Measurements from ENCODE around the gene SLC11A2. TPM values are rescaled to one million over a fixed set of nuclear protein-coding genes. Genes with fewer than 3 reads are reported as not detected.
A peak's percentile ranks its signal among the peaks of the same experiment; 100 is the strongest.

SLC11A2 gene
- 76.7 and 78.5 TPM in 2 replicates for total RNA-seq

GRCh38 chr12:51025836-51026638 lies at the start of gene SLC11A2:
Gene SLC11A2, minus strand, starts transcription at chr12:51026384. Its CDS starts 15,656 bp downstream, at chr12:51010728.
- peak; percentile 86 for DNase-seq (ENCODE audit: low read depth)

DNA sequence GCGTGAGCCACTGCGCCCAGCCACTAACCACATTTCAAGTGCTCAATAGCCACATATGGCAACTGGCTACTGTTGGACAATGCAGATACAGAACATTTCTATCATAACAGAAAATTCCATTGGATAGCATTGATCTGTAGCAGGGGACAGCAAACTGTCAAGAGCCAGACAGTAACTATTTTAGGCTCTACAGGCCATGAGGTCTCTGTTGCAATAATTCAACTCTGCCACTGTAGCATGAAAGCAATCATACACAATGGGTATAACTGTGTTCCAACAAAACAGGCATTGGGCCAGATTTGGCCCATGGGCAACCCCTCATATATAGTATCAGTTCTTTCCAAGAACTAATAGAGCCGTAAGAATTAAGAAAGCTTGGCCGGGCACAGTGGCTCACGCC lies 49.2 kb upstream of the SLC11A2 start:
- DNase-seq (ENCODE audit: low read depth), result no peak

GRCh38 chr12:51071663-51072062 lies 45.5 kb upstream of the SLC11A2 start:
- DNase-seq (ENCODE audit: low read depth), result no peak

DNA sequence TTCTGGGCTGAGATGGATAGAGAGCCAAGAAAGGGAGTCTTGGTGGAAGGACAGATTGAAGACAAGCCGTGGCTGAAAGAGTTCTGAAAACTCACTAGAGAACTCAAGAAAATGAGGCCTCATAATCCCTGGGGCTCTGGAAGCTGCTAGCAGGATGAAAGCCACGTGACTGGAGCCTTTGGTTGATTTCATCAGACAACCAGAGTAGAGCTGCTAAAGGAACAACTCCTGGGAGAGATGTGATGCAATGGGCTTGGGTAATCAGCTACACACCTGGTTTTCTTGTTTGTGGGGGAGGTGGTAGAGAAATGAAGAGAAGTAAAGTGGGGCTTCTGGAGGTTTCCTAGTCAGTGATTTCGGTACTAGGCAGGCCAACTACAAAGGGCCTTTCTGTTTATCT lies 43.8 kb upstream of the SLC11A2 start:
- DNase-seq (ENCODE audit: low read depth), result peak; percentile 76

DNA sequence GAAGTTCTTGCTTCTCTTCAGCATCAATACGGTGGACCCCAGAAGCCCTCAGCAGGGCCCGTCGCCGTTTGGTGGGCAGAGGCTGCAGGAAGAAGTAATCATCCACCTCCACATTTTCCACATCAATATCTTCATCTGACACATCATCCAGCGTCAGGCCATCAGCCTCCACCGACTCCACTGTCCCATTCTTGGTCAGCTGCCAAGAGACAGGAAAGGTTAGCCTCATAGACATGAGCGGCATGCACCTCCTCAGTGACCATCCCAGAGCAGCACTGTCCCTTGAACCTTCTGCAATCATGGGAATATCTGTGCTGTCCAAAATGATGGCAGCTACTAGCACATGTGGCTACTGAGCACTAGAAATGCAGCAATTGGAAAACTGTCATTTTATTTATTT lies 41.6 kb upstream of the SLC11A2 start:
- DNase-seq (ENCODE audit: low read depth), result no peak

DNA sequence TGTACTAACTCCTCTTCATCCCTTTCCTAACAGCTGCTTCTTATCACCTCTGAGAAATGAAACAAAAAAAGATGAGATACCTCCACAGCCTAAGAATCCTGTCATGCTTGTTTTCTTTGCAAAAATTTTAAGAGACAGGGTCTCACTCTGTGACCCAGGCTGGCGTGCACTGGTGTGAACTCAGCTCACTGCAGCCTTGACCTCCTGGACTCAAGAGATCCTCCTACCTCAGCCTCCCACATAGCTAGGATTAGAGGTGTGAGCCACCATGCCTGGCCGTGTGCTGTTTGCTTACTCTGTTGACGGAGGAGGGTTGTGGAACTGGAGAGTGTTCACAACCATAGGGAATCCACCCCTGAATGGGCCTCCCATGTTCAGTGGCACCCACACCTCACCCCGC lies 41.0 kb upstream of the SLC11A2 start:
- no peak for DNase-seq (ENCODE audit: low read depth)

DNA sequence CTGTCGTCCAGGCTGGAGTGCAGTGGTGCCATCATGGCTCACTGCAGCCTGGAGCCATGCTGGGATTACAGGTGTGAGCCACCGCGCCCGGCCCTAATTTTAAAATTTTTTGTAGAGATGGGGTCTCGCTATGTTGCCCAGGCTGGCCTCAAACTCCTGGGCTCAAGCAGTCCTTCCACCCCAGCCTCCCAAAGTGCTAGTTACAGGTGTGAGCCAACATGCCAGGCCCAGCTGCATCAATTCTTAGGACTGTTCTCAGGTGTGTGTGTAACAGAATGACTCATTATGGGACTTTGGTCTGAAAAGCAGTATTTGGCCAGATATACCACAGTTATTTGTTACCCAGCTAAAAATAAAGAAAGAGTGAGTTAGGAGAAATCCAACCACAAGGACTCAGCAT lies 39.3 kb upstream of the SLC11A2 start:
- no peak for DNase-seq (ENCODE audit: low read depth)

GRCh38 chr12:51062631-51063397 lies 36.6 kb upstream of the SLC11A2 start:
- peak; percentile 37 for DNase-seq (ENCODE audit: low read depth)

- DNase-seq (ENCODE audit: low read depth), result no peak
Observed at GRCh38 chr12:51059086-51059485, 32.9 kb upstream of the SLC11A2 start.

GRCh38 chr12:51056242-51056641 lies 30.1 kb upstream of the SLC11A2 start:
- no peak for DNase-seq (ENCODE audit: low read depth)

DNA sequence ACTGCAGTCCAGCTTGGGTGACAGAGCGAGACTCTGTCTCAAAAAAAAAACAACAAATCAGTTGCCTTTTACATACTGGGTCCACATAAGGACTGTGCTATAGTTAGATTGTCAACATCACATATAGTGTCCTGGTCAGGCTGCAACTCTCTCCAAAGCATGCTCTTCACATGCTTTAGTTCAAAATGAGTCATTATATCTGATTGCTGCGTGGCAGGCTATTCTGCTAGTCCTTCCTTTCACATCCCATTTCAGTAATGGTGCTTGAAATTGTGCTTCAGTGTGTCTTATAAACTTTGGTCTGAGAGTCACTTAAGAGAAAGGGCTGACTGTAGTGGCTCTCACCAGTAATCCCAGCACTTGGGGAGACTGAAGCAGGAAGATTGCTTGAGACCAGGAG lies 28.9 kb upstream of the SLC11A2 start:
- DNase-seq (ENCODE audit: low read depth), result no peak

GRCh38 chr12:51051787-51052186 lies 25.6 kb upstream of the SLC11A2 start:
- DNase-seq (ENCODE audit: low read depth), result peak; percentile 51

DNA sequence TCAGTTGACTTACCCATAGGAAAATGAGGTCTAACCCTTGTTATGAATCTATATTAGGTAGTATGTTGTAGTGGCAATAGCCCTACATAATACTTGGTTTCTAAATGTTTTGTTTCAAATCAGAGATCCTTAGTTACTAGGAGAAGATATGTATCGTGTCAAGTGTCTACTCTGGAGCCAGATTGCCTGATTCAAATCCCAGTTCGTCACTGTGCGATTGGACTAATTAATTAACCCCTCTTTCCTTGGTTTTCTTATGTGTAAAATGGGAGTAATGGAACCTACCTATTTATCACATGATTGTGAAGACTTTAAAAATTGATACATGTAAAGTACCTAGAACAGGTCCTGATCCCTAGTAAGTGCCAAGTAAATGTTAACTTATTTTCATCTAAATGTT lies 23.3 kb upstream of the SLC11A2 start:
- DNase-seq (ENCODE audit: low read depth), result no peak

- no peak for DNase-seq (ENCODE audit: low read depth)
Observed at GRCh38 chr12:51048661-51049251, 22.6 kb upstream of the SLC11A2 start.

DNA sequence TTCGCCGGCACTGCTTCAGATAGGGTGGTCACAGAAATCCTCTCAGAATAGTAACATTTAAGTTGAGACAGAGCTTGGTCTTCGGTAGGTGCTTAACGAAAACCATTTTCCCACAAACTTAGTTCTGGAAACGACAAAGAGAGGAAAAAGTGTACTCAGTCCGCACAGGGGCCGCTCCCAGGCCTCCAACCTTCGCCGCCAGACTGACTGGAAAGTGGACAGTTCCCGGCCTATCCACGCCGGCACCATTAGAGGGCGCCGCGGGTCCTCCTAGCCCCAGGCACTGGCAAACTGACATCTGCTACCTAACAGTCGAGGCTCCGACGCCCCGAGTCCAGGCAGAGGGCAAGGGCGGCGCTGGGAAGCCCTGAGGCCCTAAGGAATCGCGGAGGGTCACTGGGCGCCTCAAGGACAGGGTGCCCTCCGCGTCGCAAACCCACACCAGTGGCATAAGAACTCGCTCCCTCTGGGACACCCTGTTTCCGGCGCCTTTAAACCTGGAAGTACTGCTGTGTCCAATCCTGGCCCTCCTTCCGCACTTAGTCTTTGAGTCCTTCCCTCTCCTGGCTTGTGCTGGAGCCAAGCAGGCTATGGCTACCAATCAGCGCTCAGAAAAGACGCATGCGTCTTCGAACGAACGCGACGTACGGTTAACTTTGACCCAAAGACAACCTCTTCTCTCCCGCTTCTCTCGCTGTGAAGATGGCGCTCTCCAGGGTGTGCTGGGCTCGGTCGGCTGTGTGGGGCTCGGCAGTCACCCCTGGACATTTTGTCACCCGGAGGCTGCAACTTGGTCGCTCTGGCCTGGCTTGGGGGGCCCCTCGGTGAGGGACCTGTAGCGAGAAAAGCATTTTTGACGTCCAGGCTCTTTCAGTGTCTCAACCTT lies 21.7 kb upstream of the SLC11A2 start, which contains the start of gene LETMD1:
Gene LETMD1 (plus strand): TSS at position 673 of the 886 bp plus-strand sequence. CDS start 30 bp downstream, at position 703.
- peak; percentile 99 for DNase-seq (ENCODE audit: low read depth)

DNA sequence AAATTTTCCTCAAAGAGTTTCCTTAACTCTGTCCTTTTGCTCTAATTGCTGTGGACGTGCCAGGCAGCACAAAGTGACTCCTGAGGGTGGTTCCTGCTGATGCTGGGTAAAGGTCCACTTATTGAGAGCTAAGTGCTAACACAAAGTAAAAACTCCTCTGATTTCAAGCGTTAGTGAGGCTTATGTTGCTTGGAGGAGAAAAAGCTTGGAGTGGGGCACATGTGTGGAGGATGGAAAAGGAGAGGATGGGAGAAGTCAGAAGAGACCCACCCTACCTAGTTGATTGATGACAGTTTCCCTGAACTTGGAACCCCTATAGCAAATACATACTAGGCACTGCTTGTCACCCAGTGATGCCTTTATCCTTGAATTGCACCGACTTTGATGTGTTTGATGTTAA lies 10.1 kb upstream of the SLC11A2 start:
- DNase-seq (ENCODE audit: low read depth), result no peak

DNA sequence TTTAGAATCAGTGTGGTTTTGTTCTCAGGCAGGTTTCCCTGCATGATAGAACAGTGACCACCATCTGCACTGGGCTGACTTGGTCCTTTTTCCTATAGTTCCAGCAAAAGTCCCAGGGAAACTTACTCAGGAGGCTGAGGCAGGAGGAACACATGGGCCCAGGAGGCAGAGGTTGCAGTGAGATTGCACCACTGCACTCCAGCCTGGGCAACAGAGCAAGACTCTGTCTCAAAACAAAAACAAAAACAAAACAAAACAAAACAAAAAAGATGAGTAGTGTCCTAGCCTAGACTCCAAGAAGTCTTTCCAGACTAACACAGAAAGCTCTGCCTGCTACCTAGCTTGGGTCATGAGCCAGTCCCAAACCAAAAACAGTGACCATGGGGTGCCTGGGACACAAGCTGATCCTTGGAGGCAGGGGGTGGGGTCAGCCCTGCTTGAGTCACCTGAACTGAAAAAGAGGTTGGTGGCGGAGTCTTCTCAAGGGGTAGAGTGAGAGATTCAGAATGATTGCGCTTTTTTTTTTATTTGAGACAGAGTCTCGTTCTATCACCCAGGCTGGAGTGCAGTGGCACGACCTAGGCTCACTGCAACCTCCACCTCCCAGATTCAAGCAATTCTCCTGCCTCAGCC lies 7.4 kb upstream of the SLC11A2 start:
- no peak for DNase-seq (ENCODE audit: low read depth)

GRCh38 chr12:51033048-51033447 lies 6.9 kb upstream of the SLC11A2 start:
- DNase-seq (ENCODE audit: low read depth), result no peak

DNA sequence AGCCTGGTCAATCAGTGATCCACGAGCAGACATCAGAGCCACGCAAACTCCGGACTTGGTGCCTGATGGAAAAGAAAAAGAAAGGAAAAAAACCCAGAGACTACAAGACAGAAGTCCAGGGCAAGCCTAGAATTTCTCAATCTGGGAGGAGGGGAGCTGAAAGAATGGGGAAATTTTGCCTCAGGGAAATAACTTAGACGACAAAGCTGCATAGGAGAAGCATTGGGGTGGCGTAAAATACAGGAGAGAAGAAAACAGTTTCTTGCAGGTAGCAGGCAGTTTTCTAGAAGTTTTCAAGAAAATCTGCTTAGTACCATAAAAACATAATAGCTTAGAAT lies 2.6 kb upstream of the SLC11A2 start:
- peak; percentile 83 for DNase-seq (ENCODE audit: low read depth)

DNA sequence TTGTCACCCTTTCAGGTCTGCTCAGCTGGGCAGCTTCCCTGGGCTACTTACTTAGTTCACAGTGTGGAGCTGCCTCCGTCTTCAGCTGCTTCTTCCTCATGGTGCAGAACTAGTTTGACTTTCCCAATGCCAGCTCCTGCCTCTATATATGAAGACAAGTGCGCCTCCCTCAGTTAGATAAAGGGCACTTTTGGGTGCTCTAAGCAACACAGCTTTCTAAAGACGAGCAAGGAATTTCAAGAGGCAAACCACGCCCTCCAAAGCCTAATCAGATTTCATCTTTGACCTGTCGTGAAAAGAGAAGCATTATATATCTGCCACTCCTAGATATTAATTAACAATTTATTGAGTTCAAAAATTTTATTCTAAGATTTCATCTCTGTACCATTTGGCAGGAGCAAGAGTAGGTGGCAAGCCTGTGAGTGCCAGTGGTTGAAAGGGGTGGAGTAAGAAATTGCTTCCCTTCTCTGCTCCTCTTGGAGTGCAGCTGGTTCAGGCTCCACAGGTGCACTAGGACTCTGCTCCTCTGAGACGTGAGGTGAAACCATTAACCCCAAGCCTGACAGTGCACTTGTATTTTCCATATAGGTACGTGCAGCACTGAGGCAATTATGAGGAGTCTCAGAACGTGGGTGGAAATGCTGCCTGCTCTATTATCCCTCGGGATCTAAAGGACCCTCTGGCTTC lies 2.1 kb upstream of the SLC11A2 start:
- DNase-seq (ENCODE audit: low read depth), result peak; percentile 68
